ENCODE data around the gene MTFR1L. TPM values are rescaled to one million over a fixed set of nuclear protein-coding genes. Genes with fewer than 3 reads are reported as not detected.

The MTFR1L gene
- total RNA-seq, 1 donor from 2014 or later, result 44.6 TPM

DNA sequence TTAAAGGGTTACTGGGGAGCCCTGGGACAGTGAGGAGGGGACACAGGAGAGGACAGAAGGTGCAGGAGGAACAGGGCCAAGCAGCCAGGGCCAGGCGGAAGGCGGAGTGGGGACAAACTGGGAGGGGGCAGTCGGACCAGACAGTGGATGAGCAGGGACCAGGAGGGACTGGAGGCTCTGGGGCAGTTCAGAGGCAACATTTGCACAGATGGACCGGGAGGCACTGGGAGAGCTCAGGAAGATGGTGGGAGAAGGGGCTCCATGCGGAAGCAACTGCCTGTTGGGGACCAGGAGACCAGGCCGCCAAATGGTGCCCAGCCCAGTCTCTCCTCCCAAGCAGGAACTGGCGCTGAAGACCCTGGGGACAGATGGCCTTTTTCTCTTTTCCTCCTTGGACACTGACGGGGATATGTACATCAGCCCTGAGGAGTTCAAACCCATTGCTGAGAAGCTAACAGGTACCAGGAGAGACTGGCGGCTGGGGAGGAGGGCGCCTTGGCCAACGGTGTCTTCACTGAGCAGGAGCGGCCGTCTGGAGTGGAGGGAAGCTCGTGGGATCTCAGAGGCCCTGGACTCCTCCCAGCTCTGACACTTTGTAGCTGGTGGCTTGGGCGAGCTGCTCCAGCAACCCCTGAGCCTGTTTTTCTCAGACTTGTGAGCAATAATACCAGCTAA, 18.9 kb upstream of the MTFR1L start:
- H3K4me3 Mint-ChIP-seq (ENCODE audit: unreplicated experiment), result peak overlapping the region; percentile 87
- Histone ChIP-seq H3K27me3 (ENCODE audit: insufficient read depth, low read length) (no peaks in the 10 kb centered on the region), H4K20me1 (ENCODE audit: insufficient read depth, low read length) (peaks cover 15% of the 10 kb centered on the region), H3K27ac (ENCODE audit: low read depth, low read length) (no peak overlapping the region), H3K4me2 (ENCODE audit: low read length) (peak overlapping the region; percentile 95), H3K4me3 (ENCODE audit: insufficient read depth, low read depth, low read length) (peak overlapping the region; percentile 64), H3K36me3 (ENCODE audit: insufficient read depth, low read length) (peaks cover 2% of the 10 kb centered on the region), H2AFZ (ENCODE audit: low read depth, low read length) (peak overlapping the region; percentile 58), H3K9ac (ENCODE audit: low read length) (peak overlapping the region; percentile 86), H3K9me3 (ENCODE audit: insufficient read depth, low read depth, low read length) (no peaks in the 10 kb centered on the region), H3K79me2 (ENCODE audit: insufficient read depth, low read length) (peaks cover 15% of the 10 kb centered on the region), H3K4me1 (ENCODE audit: insufficient read depth, low read length) (peaks cover 20% of the 10 kb centered on the region)
- TF ChIP-seq EZH2 (IDR thresholded peaks at IDR 0.05; ENCODE audit: insufficient read depth, low read length), result no peak
- TF ChIP-seq, protein P1, sequence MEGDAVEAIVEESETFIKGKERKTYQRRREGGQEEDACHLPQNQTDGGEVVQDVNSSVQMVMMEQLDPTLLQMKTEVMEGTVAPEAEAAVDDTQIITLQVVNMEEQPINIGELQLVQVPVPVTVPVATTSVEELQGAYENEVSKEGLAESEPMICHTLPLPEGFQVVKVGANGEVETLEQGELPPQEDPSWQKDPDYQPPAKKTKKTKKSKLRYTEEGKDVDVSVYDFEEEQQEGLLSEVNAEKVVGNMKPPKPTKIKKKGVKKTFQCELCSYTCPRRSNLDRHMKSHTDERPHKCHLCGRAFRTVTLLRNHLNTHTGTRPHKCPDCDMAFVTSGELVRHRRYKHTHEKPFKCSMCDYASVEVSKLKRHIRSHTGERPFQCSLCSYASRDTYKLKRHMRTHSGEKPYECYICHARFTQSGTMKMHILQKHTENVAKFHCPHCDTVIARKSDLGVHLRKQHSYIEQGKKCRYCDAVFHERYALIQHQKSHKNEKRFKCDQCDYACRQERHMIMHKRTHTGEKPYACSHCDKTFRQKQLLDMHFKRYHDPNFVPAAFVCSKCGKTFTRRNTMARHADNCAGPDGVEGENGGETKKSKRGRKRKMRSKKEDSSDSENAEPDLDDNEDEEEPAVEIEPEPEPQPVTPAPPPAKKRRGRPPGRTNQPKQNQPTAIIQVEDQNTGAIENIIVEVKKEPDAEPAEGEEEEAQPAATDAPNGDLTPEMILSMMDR (IDR thresholded peaks at IDR 0.05; ENCODE audit: insufficient read depth, low read depth, low read length), result no peak
- FAIRE-seq, result no peak
- DNase-seq (ENCODE audit: low read depth), result no peak
- H3K9me3 Mint-ChIP-seq (ENCODE audit: unreplicated experiment), result no peaks in the 10 kb centered on the region
- H3K27ac Mint-ChIP-seq (ENCODE audit: unreplicated experiment), result no peak overlapping the region
- peaks cover 11% of the 10 kb centered on the region for H3K4me1 Mint-ChIP-seq (ENCODE audit: low read depth, unreplicated experiment)
- peaks cover 7% of the 10 kb centered on the region for H3K36me3 Mint-ChIP-seq (ENCODE audit: low read depth, unreplicated experiment)
- H3K27me3 Mint-ChIP-seq (ENCODE audit: low read depth, unreplicated experiment), result peaks cover 4% of the 10 kb centered on the region

DNA sequence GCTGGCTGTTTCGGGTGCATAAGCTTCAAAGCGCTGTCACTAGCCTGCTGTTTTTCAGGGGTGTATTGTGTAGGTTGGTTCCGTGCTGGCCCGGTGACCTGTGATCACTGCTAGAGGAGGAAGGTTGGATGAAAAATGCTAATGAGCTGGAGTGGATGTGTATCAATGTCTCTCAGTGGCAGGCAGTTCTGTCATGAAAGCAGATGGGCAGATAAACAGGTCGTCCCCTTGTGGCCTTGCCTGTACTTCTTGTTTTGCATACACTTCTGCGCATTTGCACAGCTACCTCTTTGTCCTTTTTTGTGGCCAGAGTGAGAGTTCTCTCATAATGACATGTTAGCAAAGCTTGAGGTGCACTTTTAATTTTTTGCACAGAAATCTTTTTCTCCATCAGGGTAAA, 16.8 kb upstream of the MTFR1L start:
- Histone ChIP-seq H3K9ac (ENCODE audit: low read length) (no peak overlapping the region), H3K27ac (ENCODE audit: low read depth, low read length) (no peak overlapping the region), H3K79me2 (ENCODE audit: insufficient read depth, low read length) (peaks cover 15% of the 10 kb centered on the region), H3K4me2 (ENCODE audit: low read length) (no peak overlapping the region), H3K27me3 (ENCODE audit: insufficient read depth, low read length) (no peaks in the 10 kb centered on the region), H2AFZ (ENCODE audit: low read depth, low read length) (no peak overlapping the region), H3K9me3 (ENCODE audit: insufficient read depth, low read depth, low read length) (no peaks in the 10 kb centered on the region), H3K4me1 (ENCODE audit: insufficient read depth, low read length) (peaks cover 28% of the 10 kb centered on the region), H3K36me3 (ENCODE audit: insufficient read depth, low read length) (peaks cover 5% of the 10 kb centered on the region), H3K4me3 (ENCODE audit: insufficient read depth, low read depth, low read length) (no peak overlapping the region), H4K20me1 (ENCODE audit: insufficient read depth, low read length) (peaks cover 26% of the 10 kb centered on the region)
- TF ChIP-seq, protein P1 (IDR thresholded peaks at IDR 0.05; ENCODE audit: insufficient read depth, low read depth, low read length), result no peak
- no peak for TF ChIP-seq EZH2 (IDR thresholded peaks at IDR 0.05; ENCODE audit: insufficient read depth, low read length)
- Mint-ChIP-seq H3K27ac (ENCODE audit: unreplicated experiment) (no peak overlapping the region), H3K9me3 (ENCODE audit: unreplicated experiment) (no peaks in the 10 kb centered on the region), H3K4me1 (ENCODE audit: low read depth, unreplicated experiment) (peaks cover 9% of the 10 kb centered on the region), H3K36me3 (ENCODE audit: low read depth, unreplicated experiment) (peaks cover 11% of the 10 kb centered on the region), H3K27me3 (ENCODE audit: low read depth, unreplicated experiment) (peaks cover 2% of the 10 kb centered on the region), H3K4me3 (ENCODE audit: unreplicated experiment) (no peak overlapping the region)
- no peak for FAIRE-seq
- DNase-seq (ENCODE audit: low read depth), result no peak

DNA sequence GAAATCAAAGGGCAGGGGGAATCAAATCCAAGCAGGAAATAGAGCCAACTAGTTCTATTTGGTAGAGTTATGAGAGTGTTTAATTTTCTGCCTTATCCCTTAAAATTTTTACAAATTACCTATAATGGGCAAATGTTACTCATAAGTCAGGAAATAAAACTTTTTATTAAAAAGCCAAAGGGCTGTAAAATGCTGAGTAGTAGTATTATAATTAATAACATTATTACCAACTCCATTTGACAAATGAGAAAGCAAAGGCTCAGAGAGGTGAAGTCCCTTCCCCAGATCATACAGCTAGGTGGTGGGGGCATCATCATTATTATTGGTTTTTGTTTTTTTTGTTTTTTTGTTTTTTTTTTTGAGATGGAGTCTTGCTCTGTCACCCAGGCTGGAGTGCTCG, 16.4 kb upstream of the MTFR1L start:
- Histone ChIP-seq H3K27ac (ENCODE audit: low read depth, low read length) (no peak overlapping the region), H3K9me3 (ENCODE audit: insufficient read depth, low read depth, low read length) (no peaks in the 10 kb centered on the region), H3K9ac (ENCODE audit: low read length) (no peak overlapping the region), H3K4me1 (ENCODE audit: insufficient read depth, low read length) (peaks cover 28% of the 10 kb centered on the region), H2AFZ (ENCODE audit: low read depth, low read length) (no peak overlapping the region), H3K79me2 (ENCODE audit: insufficient read depth, low read length) (peaks cover 15% of the 10 kb centered on the region), H3K27me3 (ENCODE audit: insufficient read depth, low read length) (no peaks in the 10 kb centered on the region), H3K4me2 (ENCODE audit: low read length) (no peak overlapping the region), H3K36me3 (ENCODE audit: insufficient read depth, low read length) (peaks cover 5% of the 10 kb centered on the region), H4K20me1 (ENCODE audit: insufficient read depth, low read length) (peaks cover 26% of the 10 kb centered on the region), H3K4me3 (ENCODE audit: insufficient read depth, low read depth, low read length) (no peak overlapping the region)
- H3K27ac Mint-ChIP-seq (ENCODE audit: unreplicated experiment), result no peak overlapping the region
- no peaks in the 10 kb centered on the region for H3K9me3 Mint-ChIP-seq (ENCODE audit: unreplicated experiment)
- H3K4me3 Mint-ChIP-seq (ENCODE audit: unreplicated experiment), result no peak overlapping the region
- H3K4me1 Mint-ChIP-seq (ENCODE audit: low read depth, unreplicated experiment), result peaks cover 9% of the 10 kb centered on the region
- TF ChIP-seq EZH2 (IDR thresholded peaks at IDR 0.05; ENCODE audit: insufficient read depth, low read length), result no peak
- TF ChIP-seq, protein P1 (IDR thresholded peaks at IDR 0.05; ENCODE audit: insufficient read depth, low read depth, low read length), result no peak
- peaks cover 11% of the 10 kb centered on the region for H3K36me3 Mint-ChIP-seq (ENCODE audit: low read depth, unreplicated experiment)
- FAIRE-seq (no peak), DNase-seq (ENCODE audit: low read depth) (no peak)
- H3K27me3 Mint-ChIP-seq (ENCODE audit: low read depth, unreplicated experiment), result no peaks in the 10 kb centered on the region
